Trophoblast cell (in vitro differentiated cells and primary cell): ENCODE data around the gene ZBTB11.
A peak's percentile ranks its signal among the peaks of the same experiment; 100 is the strongest.

Experiments used
- DNase-seq, 2 donors: peaks; one replicate each; pipeline ENCODE4 v3.0.0-alpha.2; 2016
- H2AFZ ChIP-seq: 2 replicates; pipeline ENCODE4 v1.6.1; 2013; ENCODE audit warnings: low read length, moderate library complexity, mild to moderate bottlenecking; ENCODE audit not compliant: insufficient read depth, poor library complexity
- H2AK5ac ChIP-seq: 2 replicates; pipeline ENCODE4 v1.6.1; 2013; ENCODE audit warnings: mild to moderate bottlenecking, low read length
- H2BK120ac ChIP-seq: 2 replicates; pipeline ENCODE4 v1.6.1; 2013; ENCODE audit warnings: low read length, mild to moderate bottlenecking, moderate library complexity; ENCODE audit not compliant: insufficient read depth, poor library complexity
- H2BK12ac ChIP-seq: 2 replicates; pipeline ENCODE4 v1.6.1; 2013; ENCODE audit warnings: mild to moderate bottlenecking, low read length, moderate library complexity
- H2BK5ac ChIP-seq: 2 replicates; pipeline ENCODE4 v1.6.1; 2013; ENCODE audit warnings: low read length, low read depth, moderate library complexity, mild to moderate bottlenecking; ENCODE audit not compliant: poor library complexity
- H3K14ac ChIP-seq: 2 replicates; pipeline ENCODE4 v1.6.1; 2013; ENCODE audit warnings: mild to moderate bottlenecking, low read length
- H3K18ac ChIP-seq: 2 replicates; pipeline ENCODE4 v1.6.1; 2013; ENCODE audit warnings: mild to moderate bottlenecking, low read length
- H3K23ac ChIP-seq: 2 replicates; pipeline ENCODE4 v1.6.1; 2013; ENCODE audit warnings: low read length
- H3K27ac ChIP-seq: 2 replicates; pipeline ENCODE4 v1.5.1; 2013; ENCODE audit warnings: low read depth, mild to moderate bottlenecking, inconsistent platforms, low read length, moderate library complexity
- H3K27me3 ChIP-seq: 2 replicates; pipeline ENCODE4 v1.6.1; 2013; ENCODE audit warnings: inconsistent platforms, mild to moderate bottlenecking, low read length, moderate library complexity; ENCODE audit not compliant: insufficient read depth
- H3K36me3 ChIP-seq, 2 experiments: 1 replicate in 1 of 2; 2 replicates in 1 of 2; pipeline ENCODE4 v1.6.1; 2013; ENCODE audit warnings: low read length in 2 of 2, mild to moderate bottlenecking in 2 of 2, moderate library complexity in 1 of 2; ENCODE audit not compliant: insufficient read depth in 2 of 2, control insufficient read depth in 1 of 2
- H3K4ac ChIP-seq: 2 replicates; pipeline ENCODE4 v1.6.1; 2013; ENCODE audit warnings: low read depth, mild to moderate bottlenecking, low read length, moderate library complexity
- H3K4me1 ChIP-seq, 2 experiments: 1 replicate in 1 of 2; 2 replicates in 1 of 2; pipeline ENCODE4 v1.6.1; 2013; ENCODE audit warnings: low read length in 2 of 2, mild to moderate bottlenecking in 2 of 2, moderate library complexity in 1 of 2; ENCODE audit not compliant: insufficient read depth in 2 of 2, control insufficient read depth in 1 of 2
- H3K4me2 ChIP-seq: 2 replicates; pipeline ENCODE4 v1.6.1; 2013; ENCODE audit warnings: inconsistent platforms, mild to moderate bottlenecking, low read length, moderate library complexity
- H3K4me3 ChIP-seq: 2 replicates; pipeline ENCODE4 v1.5.1; 2013; ENCODE audit warnings: mild to moderate bottlenecking, low read depth, low read length, inconsistent platforms
- H3K79me1 ChIP-seq: one replicate; pipeline ENCODE4 v1.6.1; 2013; ENCODE audit warnings: low read length
- H3K79me2 ChIP-seq: 2 replicates; pipeline ENCODE4 v1.6.1; 2013; ENCODE audit warnings: low read length, mild to moderate bottlenecking; ENCODE audit not compliant: control insufficient read depth, insufficient read depth, poor library complexity
- H3K9ac ChIP-seq: 2 replicates; pipeline ENCODE4 v1.6.1; 2013; ENCODE audit warnings: mild to moderate bottlenecking, low read length
- H3K9me3 ChIP-seq: 2 replicates; pipeline ENCODE4 v1.6.1; 2013; ENCODE audit warnings: low read depth, mild to moderate bottlenecking, control low read depth, inconsistent platforms, low read length; ENCODE audit not compliant: insufficient read depth
- H4K12ac ChIP-seq: 2 replicates; pipeline ENCODE4 v1.6.1; 2013; ENCODE audit warnings: low read depth, mild to moderate bottlenecking, low read length, moderate library complexity
- H4K8ac ChIP-seq: 2 replicates; pipeline ENCODE4 v1.6.1; 2013; ENCODE audit warnings: low read depth, mild to moderate bottlenecking, low read length, moderate library complexity
- H4K91ac ChIP-seq: one replicate; pipeline ENCODE4 v1.6.1; 2013; ENCODE audit warnings: low read depth, mild to moderate bottlenecking, low read length, moderate library complexity
- WGBS: extraction: QIAGEN DNeasy Blood & Tissue Kit; methylation state at CpG from one replicate; pipeline ENCODE4 v1.1.7; 2013; ENCODE audit warnings: missing lambda C conversion rate; ENCODE audit not compliant: insufficient read length, insufficient coverage; ENCODE audit errors: extremely low coverage; 5-methylcytosine and 5-hydroxymethylcytosine counted together

The ZBTB11 gene

GRCh38 chr3:101639280-101639963 is 37.5 kb downstream of the ZBTB11 start:
- Histone ChIP-seq H3K4me2 (no peak overlapping the region), H3K4ac (no peak overlapping the region), H4K12ac (no peak overlapping the region), H3K4me3 (no peak overlapping the region), H2BK120ac (no peak overlapping the region), H4K91ac (no peak overlapping the region), H3K27ac (no peak overlapping the region), H2BK5ac (no peak overlapping the region), H3K27me3 (no peaks in the 10 kb centered on the region), H2AK5ac (no peak overlapping the region), H3K79me1 (no peaks in the 10 kb centered on the region), H3K36me3 (no peaks in the 10 kb centered on the region), H2AFZ (no peak overlapping the region), H3K9ac (no peak overlapping the region), H3K18ac (no peak overlapping the region), H3K14ac (no peak overlapping the region), H4K8ac (no peak overlapping the region), H2BK12ac (no peak overlapping the region), H3K79me2 (no peaks in the 10 kb centered on the region), H3K4me1 (no peaks in the 10 kb centered on the region), H3K9me3 (no peaks in the 10 kb centered on the region), H3K23ac (no peak overlapping the region)
- no CpG with 5 or more reads among the region's 18 CpGs for WGBS
- no peak for DNase-seq

GRCh38 chr3:101638261-101638745 is 38.6 kb downstream of the ZBTB11 start:
- H2BK120ac ChIP-seq = no peak overlapping the region
- no peak overlapping the region for H3K4me3 ChIP-seq
- no peaks in the 10 kb centered on the region for H3K27me3 ChIP-seq
- no peak overlapping the region for H2AK5ac ChIP-seq
- no peak overlapping the region for H4K12ac ChIP-seq
- H4K8ac ChIP-seq = no peak overlapping the region
- H3K79me2 ChIP-seq = no peaks in the 10 kb centered on the region
- no CpG with 5 or more reads among the region's 10 CpGs for WGBS
- no peak overlapping the region for H2BK5ac ChIP-seq
- H2AFZ ChIP-seq = no peak overlapping the region
- H3K18ac ChIP-seq = no peak overlapping the region
- H3K4me2 ChIP-seq = no peak overlapping the region
- peak; percentile 8 to 10 for DNase-seq
- H3K23ac ChIP-seq = no peak overlapping the region
- no peak overlapping the region for H2BK12ac ChIP-seq
- H3K4me1 ChIP-seq = no peaks in the 10 kb centered on the region
- H3K27ac ChIP-seq = no peak overlapping the region
- H4K91ac ChIP-seq = no peak overlapping the region
- H3K14ac ChIP-seq = no peak overlapping the region
- no peaks in the 10 kb centered on the region for H3K9me3 ChIP-seq
- no peak overlapping the region for H3K9ac ChIP-seq
- no peak overlapping the region for H3K4ac ChIP-seq
- H3K79me1 ChIP-seq = no peaks in the 10 kb centered on the region
- no peaks in the 10 kb centered on the region for H3K36me3 ChIP-seq

GRCh38 chr3:101637451-101637850 is 39.5 kb downstream of the ZBTB11 start:
- Histone ChIP-seq H3K27me3 (no peaks in the 10 kb centered on the region), H3K27ac (no peak overlapping the region), H3K4me1 (no peaks in the 10 kb centered on the region), H2BK12ac (no peak overlapping the region), H3K18ac (no peak overlapping the region), H3K9me3 (no peaks in the 10 kb centered on the region), H2BK5ac (no peak overlapping the region), H3K23ac (no peak overlapping the region), H3K79me2 (no peaks in the 10 kb centered on the region), H3K14ac (no peak overlapping the region), H2AK5ac (no peak overlapping the region), H4K12ac (no peak overlapping the region), H3K4ac (no peak overlapping the region), H3K9ac (no peak overlapping the region), H2AFZ (no peak overlapping the region), H3K36me3 (no peaks in the 10 kb centered on the region), H2BK120ac (no peak overlapping the region), H3K4me2 (no peak overlapping the region), H4K8ac (no peak overlapping the region), H3K4me3 (no peak overlapping the region), H3K79me1 (no peaks in the 10 kb centered on the region), H4K91ac (no peak overlapping the region)
- DNase-seq = no peak
- no CpG with 5 or more reads among the region's 10 CpGs for whole genome bisulfite sequencing

DNA sequence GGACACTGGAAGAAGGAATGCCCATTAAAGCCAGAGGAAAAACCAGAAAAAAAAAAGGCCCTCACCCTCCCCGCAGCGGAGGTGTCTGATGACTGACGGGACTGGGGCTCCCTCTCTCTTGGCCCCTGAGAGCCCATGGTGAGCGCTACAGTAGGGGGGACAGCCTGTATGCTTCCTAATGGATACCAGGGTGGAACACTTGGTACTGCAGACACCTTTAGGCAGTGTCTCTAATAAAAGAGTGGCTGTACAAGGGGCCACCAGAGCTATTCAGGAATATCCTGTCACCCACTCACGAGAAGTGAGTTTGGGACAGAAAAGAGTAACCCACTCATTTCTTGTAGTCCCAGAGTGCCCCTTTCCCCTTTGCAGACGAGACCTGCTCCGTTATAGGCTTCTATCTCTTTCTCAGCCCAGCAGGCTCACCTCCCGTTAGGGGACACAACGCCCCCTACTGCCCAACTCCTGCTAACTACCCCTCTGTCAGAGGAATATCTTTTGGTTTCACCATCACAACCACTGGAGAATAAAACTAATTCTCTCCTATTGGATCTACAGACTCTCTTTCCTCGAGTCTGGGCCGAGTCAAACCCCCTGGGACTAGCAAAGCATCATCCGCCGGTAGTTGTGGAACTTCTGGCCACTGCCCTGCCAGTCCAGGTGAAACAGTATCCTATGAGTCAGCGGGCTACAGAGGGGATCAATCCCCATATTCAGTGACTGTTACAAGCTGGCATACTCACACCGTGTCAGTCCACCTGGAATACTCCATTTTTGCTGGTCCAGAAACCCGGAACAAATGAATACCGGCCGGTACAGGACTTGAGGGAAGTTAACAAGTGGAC is 40.8 kb downstream of the ZBTB11 start:
- no peak overlapping the region for H3K14ac ChIP-seq
- H3K9ac ChIP-seq = no peak overlapping the region
- no peak overlapping the region for H3K4me2 ChIP-seq
- no peaks in the 10 kb centered on the region for H3K79me1 ChIP-seq
- no peaks in the 10 kb centered on the region for H3K27me3 ChIP-seq
- H3K23ac ChIP-seq = no peak overlapping the region
- H3K79me2 ChIP-seq = no peaks in the 10 kb centered on the region
- no peak overlapping the region for H3K4ac ChIP-seq
- H4K8ac ChIP-seq = no peak overlapping the region
- no peak overlapping the region for H3K4me3 ChIP-seq
- no peaks in the 10 kb centered on the region for H3K36me3 ChIP-seq
- H3K9me3 ChIP-seq = no peaks in the 10 kb centered on the region
- no peak overlapping the region for H2BK12ac ChIP-seq
- H4K12ac ChIP-seq = no peak overlapping the region
- no CpG with 5 or more reads among the region's 18 CpGs for WGBS
- peak; percentile 39 to 77 for DNase-seq
- H2AK5ac ChIP-seq = no peak overlapping the region
- no peak overlapping the region for H3K18ac ChIP-seq
- H3K27ac ChIP-seq = no peak overlapping the region
- no peak overlapping the region for H4K91ac ChIP-seq
- no peak overlapping the region for H2BK120ac ChIP-seq
- no peaks in the 10 kb centered on the region for H3K4me1 ChIP-seq
- no peak overlapping the region for H2BK5ac ChIP-seq
- H2AFZ ChIP-seq = no peak overlapping the region
